ENCODE measurements around the gene IARS1. TPM values are rescaled to one million over a fixed set of nuclear protein-coding genes. Genes with fewer than 3 reads are reported as not detected.
A peak's percentile ranks its signal among the peaks of the same experiment; 100 is the strongest.

IARS1 gene
- total and polyA plus RNA-seq, 2 donors (not counting 3 experiments of a cell fraction or from before 2014, with no cell fraction given), result 32.8 to 132 TPM

DNA sequence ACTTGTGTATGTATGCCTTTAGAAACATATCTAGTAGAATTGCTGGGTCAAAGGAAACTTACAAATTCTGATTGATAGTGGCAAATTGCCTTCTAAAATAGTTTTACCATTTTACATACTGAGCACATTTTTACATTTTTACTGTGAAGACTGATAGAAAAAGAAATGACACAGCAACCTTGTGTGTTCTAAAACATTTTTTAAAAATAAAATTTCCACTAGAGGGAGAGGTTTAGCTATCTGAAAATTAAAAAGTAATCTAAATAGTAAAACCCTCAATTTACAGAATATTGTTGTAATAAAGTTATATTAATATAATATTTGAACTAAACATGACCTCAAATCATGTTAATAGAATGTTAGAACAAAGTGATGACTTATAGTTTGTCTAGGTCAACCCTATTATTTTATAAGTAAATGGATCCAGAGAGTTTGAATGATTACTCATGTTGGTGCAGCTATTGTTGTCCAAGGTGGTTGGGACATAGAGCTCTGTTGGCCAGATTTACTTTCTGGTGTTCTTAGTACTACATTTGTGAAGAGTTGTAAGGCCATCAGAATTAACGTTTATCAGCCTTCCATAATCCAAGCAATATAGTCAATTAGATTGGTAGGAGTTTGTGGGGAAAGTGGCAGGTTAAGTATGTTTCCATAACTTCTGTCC is 49.5 kb upstream of the IARS1 start:
- Histone ChIP-seq H3K36me3 (ENCODE audit: control insufficient read depth in 2 of 2, extremely low read depth in 1 of 2, insufficient read depth in 2 of 2, low read length in 2 of 2) (no peaks in the 10 kb centered on the region), H3K9ac (replicated peaks; ENCODE audit: extremely low read depth, insufficient read depth, low read length) (no peak overlapping the region), H3K4me1 (ENCODE audit: control insufficient read depth, extremely low read depth, insufficient read depth, low read length) (no peaks in the 10 kb centered on the region), H2AFZ (ENCODE audit: low read depth, low read length) (no peak overlapping the region), H3K79me2 (ENCODE audit: control insufficient read depth, insufficient read depth, low read length) (no peaks in the 10 kb centered on the region), H3K4me2 (ENCODE audit: insufficient read depth, low read length) (no peak overlapping the region), H3K9me3 (replicated peaks; ENCODE audit: control insufficient read depth, insufficient read depth, low read length) (no peaks in the 10 kb centered on the region), H3K9me1 (replicated peaks; ENCODE audit: control insufficient read depth, extremely low read depth, insufficient read depth, low read length) (no peaks in the 10 kb centered on the region), H3K4me3 (replicated peaks in 1 of 3; ENCODE audit: insufficient read depth in 1 of 3, low read depth in 1 of 3, low read length in 3 of 3) (no peak overlapping the region), H3K27me3 (ENCODE audit: control insufficient read depth in 2 of 2, insufficient read depth in 2 of 2, low read length in 2 of 2) (no peaks in the 10 kb centered on the region), H3K27ac (ENCODE audit: insufficient read depth, low read depth, low read length) (no peak overlapping the region), H4K20me1 (replicated peaks; ENCODE audit: control insufficient read depth, extremely low read depth, insufficient read depth, low read length) (no peaks in the 10 kb centered on the region)
- BruUV-seq (replicated peaks), result no TSS peak
- peak; percentile 6 for DNase-seq (ENCODE audit: low read depth, low spot score)
- POLR2A ChIA-PET, result no interaction called here
- CTCF ChIA-PET, result interaction anchor here (0.7 to 2.6 kb wide), 11 partner anchors 11 to 291 kb away, joined by 3 to 13 read pairs (median 4); no protein-coding TSS in a partner anchor
- no peak for FAIRE-seq
- TF ChIP-seq GATA2 (IDR thresholded peaks at IDR 0.05; ENCODE audit: insufficient read depth, insufficient read length, low read depth, low read length), result no peak
- TF ChIP-seq, protein P1, sequence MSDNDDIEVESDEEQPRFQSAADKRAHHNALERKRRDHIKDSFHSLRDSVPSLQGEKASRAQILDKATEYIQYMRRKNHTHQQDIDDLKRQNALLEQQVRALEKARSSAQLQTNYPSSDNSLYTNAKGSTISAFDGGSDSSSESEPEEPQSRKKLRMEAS (IDR thresholded peaks at IDR 0.05; ENCODE audit: insufficient read depth, insufficient read length), result no peak
- no peak for TF ChIP-seq POLR2A (IDR thresholded peaks at IDR 0.05; ENCODE audit: low read depth, low read length)
- no peak for TF ChIP-seq MYC (IDR thresholded peaks at IDR 0.05; ENCODE audit: low read depth, low read length)
- TF ChIP-seq POLR2AphosphoS5 (IDR thresholded peaks at IDR 0.05; ENCODE audit: insufficient read depth, low read depth, low read length), result no peak
- TF ChIP-seq, protein P2, sequence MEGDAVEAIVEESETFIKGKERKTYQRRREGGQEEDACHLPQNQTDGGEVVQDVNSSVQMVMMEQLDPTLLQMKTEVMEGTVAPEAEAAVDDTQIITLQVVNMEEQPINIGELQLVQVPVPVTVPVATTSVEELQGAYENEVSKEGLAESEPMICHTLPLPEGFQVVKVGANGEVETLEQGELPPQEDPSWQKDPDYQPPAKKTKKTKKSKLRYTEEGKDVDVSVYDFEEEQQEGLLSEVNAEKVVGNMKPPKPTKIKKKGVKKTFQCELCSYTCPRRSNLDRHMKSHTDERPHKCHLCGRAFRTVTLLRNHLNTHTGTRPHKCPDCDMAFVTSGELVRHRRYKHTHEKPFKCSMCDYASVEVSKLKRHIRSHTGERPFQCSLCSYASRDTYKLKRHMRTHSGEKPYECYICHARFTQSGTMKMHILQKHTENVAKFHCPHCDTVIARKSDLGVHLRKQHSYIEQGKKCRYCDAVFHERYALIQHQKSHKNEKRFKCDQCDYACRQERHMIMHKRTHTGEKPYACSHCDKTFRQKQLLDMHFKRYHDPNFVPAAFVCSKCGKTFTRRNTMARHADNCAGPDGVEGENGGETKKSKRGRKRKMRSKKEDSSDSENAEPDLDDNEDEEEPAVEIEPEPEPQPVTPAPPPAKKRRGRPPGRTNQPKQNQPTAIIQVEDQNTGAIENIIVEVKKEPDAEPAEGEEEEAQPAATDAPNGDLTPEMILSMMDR (IDR thresholded peaks at IDR 0.05; ENCODE audit: extremely low read depth in 1 of 2, insufficient read depth in 1 of 2, low read depth in 1 of 2, low read length in 2 of 2), result no peak
- TF ChIP-seq EZH2 (IDR thresholded peaks at IDR 0.05; ENCODE audit: borderline replicate concordance, low read depth, low read length, severe bottlenecking), result no peak
- TF ChIP-seq FOS (IDR thresholded peaks at IDR 0.05; ENCODE audit: borderline replicate concordance, insufficient read depth, low read length), result no peak
- no peak for TF ChIP-seq JUN (IDR thresholded peaks at IDR 0.05; ENCODE audit: borderline replicate concordance, insufficient read depth, insufficient read length, low read depth)
- dilution Hi-C loops (cut with MboI; ENCODE audit: extremely low pct_ligation_motif_present, low sequenced_read_pairs) (no loop called here), intact Hi-C loops (cut with micrococcal nuclease) (loop anchor here (5.0 kb wide), 1 partner anchor 289 kb away; no protein-coding TSS in a partner anchor)
